Measurements from ENCODE around the gene EEPD1.

- TF ChIP-seq POLR2AphosphoS5 (IDR thresholded peaks at IDR 0.05) (no peak), POLR2A (IDR thresholded peaks at IDR 0.05) (no peak)
Measured at GRCh38 chr7:36215457-36215765, 62.4 kb downstream of the EEPD1 start.
